Fibroblast of lung (primary cell): ENCODE measurements around the gene COMT.

ENCODE experiments used
- CTCF ChIP-seq, 2 donors: IDR thresholded peaks in 1 of 2; conservative IDR thresholded peaks in 1 of 2; 1 replicate in 1 of 2; 2 replicates in 1 of 2; pipeline ENCODE4 v1.5.1; 2011 to 2012; ENCODE audit warnings: low read length in 2 of 2, control low read depth in 1 of 2, inconsistent platforms in 1 of 2, low read depth in 1 of 2, mild to moderate bottlenecking in 1 of 2
- EZH2 ChIP-seq: IDR thresholded peaks from 2 replicates; pipeline ENCODE4 v1.5.1; 2012; ENCODE audit warnings: low read length, control low read depth, mild to moderate bottlenecking; ENCODE audit errors: missing control alignments

GRCh38 chr22:19959587-19960490 lies 18.3 kb downstream of the COMT start:
- no peak for TF ChIP-seq CTCF (conservative IDR thresholded peaks at IDR 0.05 in 1 of 2, IDR thresholded peaks at IDR 0.05 in 1 of 2; ENCODE audit: low read depth in 1 of 2, low read length in 2 of 2)
- no peak for TF ChIP-seq EZH2
